Measurements from ENCODE around the gene MYL5.

Gene MYL5

DNA sequence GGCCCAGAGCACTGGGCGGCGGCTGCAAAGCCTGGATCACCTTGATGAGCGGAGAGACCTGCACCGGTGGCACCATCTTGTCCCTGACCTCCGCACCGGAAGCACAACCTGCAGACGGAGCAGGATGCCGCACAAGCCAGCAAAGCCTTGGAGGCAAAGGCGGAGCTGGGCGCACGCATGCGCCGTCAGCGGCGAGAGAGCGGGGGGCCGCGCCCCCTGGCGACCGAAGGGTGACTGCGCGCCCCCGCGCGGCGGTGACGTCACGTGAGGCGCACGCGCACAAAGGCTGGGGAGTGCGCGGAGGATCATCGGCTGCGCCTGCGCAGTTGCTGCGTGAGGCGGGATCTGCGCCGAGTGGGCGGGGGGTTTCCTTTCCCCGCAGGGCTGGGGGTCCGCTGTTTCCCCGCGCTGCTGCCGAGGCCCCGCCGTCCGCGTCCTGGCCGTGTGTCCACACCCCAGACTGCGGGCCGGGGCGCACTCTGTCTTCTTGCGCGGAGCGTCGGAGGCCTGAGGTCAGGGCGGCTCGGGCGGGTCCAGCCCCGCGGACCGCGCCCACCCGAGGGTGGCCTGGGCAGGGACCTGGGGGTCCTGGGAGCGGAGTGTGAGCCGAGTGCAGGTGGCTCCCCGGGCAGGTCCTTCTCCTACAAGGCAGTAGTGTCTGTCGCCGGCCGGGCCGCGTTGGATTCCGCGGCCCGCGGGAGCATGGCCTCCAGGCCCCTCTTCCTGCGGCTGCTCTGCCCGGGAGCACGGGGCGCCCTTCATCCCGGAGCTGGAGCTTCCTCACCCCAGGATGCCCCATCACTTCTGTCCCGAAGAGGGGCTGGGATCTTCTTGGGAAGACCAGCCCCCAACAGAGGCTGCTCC, at the start of gene MYL5, which contains the start of gene ATP5ME (continued):
- TF ChIP-seq PRDM2 (tag by site-specific recombination; IDR thresholded peaks at IDR 0.05; ENCODE audit: borderline replicate concordance) (no peak), ZIC2 (tag by site-specific recombination; IDR thresholded peaks at IDR 0.05) (peak; percentile 62; the same call in 1 of the 2 replicates), ZNF560 (tag by site-specific recombination; IDR thresholded peaks at IDR 0.05; ENCODE audit: borderline replicate concordance) (no peak), ZBTB21 (tag by site-specific recombination; IDR thresholded peaks at IDR 0.05) (peak; percentile 70; the same call in 1 of the 2 replicates), GLI2 (tag by site-specific recombination; IDR thresholded peaks at IDR 0.05; ENCODE audit: borderline replicate concordance, low read depth) (no peak), ZNF513 (tag by site-specific recombination; IDR thresholded peaks at IDR 0.05) (peak; percentile 29; the same call in 1 of the 2 replicates), ZNF521 (tag by site-specific recombination; IDR thresholded peaks at IDR 0.05) (no peak), ZNF335 (tag by site-specific recombination; conservative IDR thresholded peaks at IDR 0.05) (no peak; the same call in 1 of the 2 replicates), ZNF571 (tag by site-specific recombination; IDR thresholded peaks at IDR 0.05) (no peak), ZNF140 (tag by site-specific recombination; IDR thresholded peaks at IDR 0.05) (no peak), ZBTB49 (tag by site-specific recombination; IDR thresholded peaks at IDR 0.05; ENCODE audit: low read depth) (no peak), ZNF510 (tag by site-specific recombination; IDR thresholded peaks at IDR 0.05; ENCODE audit: insufficient replicate concordance) (no peak), ZNF292 (tag by site-specific recombination; IDR thresholded peaks at IDR 0.05; ENCODE audit: borderline replicate concordance, low read depth) (no peak), ZNF391 (tag by site-specific recombination; IDR thresholded peaks at IDR 0.05; ENCODE audit: borderline replicate concordance, low read depth) (no peak)
- TF ChIP-seq, protein P1, sequence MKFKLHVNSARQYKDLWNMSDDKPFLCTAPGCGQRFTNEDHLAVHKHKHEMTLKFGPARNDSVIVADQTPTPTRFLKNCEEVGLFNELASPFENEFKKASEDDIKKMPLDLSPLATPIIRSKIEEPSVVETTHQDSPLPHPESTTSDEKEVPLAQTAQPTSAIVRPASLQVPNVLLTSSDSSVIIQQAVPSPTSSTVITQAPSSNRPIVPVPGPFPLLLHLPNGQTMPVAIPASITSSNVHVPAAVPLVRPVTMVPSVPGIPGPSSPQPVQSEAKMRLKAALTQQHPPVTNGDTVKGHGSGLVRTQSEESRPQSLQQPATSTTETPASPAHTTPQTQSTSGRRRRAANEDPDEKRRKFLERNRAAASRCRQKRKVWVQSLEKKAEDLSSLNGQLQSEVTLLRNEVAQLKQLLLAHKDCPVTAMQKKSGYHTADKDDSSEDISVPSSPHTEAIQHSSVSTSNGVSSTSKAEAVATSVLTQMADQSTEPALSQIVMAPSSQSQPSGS (tag by site-specific recombination; IDR thresholded peaks at IDR 0.05; ENCODE audit: low read depth), result peak; percentile 97
- TF ChIP-seq, protein P2, sequence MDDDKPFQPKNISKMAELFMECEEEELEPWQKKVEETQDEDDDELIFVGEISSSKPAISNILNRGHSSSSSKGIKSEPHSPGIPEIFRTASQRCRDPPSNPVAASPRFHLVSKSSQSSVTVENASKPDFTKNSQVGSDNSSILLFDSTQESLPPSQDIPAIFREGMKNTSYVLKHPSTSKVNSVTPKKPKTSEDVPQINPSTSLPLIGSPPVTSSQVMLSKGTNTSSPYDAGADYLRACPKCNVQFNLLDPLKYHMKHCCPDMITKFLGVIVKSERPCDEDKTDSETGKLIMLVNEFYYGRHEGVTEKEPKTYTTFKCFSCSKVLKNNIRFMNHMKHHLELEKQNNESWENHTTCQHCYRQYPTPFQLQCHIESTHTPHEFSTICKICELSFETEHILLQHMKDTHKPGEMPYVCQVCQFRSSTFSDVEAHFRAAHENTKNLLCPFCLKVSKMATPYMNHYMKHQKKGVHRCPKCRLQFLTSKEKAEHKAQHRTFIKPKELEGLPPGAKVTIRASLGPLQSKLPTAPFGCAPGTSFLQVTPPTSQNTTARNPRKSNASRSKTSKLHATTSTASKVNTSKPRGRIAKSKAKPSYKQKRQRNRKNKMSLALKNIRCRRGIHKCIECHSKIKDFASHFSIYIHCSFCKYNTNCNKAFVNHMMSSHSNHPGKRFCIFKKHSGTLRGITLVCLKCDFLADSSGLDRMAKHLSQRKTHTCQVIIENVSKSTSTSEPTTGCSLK (tag by site-specific recombination; IDR thresholded peaks at IDR 0.05), result no peak
- TF ChIP-seq, protein P3, sequence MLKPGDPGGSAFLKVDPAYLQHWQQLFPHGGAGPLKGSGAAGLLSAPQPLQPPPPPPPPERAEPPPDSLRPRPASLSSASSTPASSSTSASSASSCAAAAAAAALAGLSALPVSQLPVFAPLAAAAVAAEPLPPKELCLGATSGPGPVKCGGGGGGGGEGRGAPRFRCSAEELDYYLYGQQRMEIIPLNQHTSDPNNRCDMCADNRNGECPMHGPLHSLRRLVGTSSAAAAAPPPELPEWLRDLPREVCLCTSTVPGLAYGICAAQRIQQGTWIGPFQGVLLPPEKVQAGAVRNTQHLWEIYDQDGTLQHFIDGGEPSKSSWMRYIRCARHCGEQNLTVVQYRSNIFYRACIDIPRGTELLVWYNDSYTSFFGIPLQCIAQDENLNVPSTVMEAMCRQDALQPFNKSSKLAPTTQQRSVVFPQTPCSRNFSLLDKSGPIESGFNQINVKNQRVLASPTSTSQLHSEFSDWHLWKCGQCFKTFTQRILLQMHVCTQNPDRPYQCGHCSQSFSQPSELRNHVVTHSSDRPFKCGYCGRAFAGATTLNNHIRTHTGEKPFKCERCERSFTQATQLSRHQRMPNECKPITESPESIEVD (tag by site-specific recombination; IDR thresholded peaks at IDR 0.05), result no peak
- TF ChIP-seq, protein P4, sequence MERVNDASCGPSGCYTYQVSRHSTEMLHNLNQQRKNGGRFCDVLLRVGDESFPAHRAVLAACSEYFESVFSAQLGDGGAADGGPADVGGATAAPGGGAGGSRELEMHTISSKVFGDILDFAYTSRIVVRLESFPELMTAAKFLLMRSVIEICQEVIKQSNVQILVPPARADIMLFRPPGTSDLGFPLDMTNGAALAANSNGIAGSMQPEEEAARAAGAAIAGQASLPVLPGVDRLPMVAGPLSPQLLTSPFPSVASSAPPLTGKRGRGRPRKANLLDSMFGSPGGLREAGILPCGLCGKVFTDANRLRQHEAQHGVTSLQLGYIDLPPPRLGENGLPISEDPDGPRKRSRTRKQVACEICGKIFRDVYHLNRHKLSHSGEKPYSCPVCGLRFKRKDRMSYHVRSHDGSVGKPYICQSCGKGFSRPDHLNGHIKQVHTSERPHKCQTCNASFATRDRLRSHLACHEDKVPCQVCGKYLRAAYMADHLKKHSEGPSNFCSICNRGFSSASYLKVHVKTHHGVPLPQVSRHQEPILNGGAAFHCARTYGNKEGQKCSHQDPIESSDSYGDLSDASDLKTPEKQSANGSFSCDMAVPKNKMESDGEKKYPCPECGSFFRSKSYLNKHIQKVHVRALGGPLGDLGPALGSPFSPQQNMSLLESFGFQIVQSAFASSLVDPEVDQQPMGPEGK (tag by site-specific recombination; IDR thresholded peaks at IDR 0.05), result peak; percentile 98

Data from HEK293 (cell line).